H9 (cell line): ENCODE results near the gene CFHR5. TPM values are rescaled to one million over a fixed set of nuclear protein-coding genes. Genes with fewer than 3 reads are reported as not detected.

Experiments used
- DNase-seq: peaks from one replicate; pipeline ENCODE4 v3.0.0-alpha.2; 2017
- H2AFZ ChIP-seq: one replicate; pipeline ENCODE4 v1.6.1; 2013; ENCODE audit warnings: mild to moderate bottlenecking, low read length, control low read depth, moderate library complexity
- H2AK5ac ChIP-seq: 2 replicates; pipeline ENCODE4 v1.6.1; 2013; ENCODE audit warnings: low read length, control low read depth, mixed read lengths; ENCODE audit not compliant: insufficient read length
- H2BK120ac ChIP-seq: one replicate; pipeline ENCODE4 v1.6.1; 2013; ENCODE audit warnings: low read depth, mild to moderate bottlenecking, low read length, control low read depth, inconsistent platforms; ENCODE audit not compliant: poor library complexity, severe bottlenecking
- H2BK12ac ChIP-seq: 2 replicates; pipeline ENCODE4 v1.6.1; 2013; ENCODE audit warnings: low read length, control low read depth, mixed read lengths, low read depth; ENCODE audit not compliant: insufficient read length
- H2BK15ac ChIP-seq: 2 replicates; pipeline ENCODE4 v1.6.1; 2013; ENCODE audit warnings: low read depth, low read length, control low read depth
- H2BK20ac ChIP-seq: one replicate; pipeline ENCODE4 v1.6.1; 2013; ENCODE audit warnings: low read depth, mild to moderate bottlenecking, low read length, control low read depth, inconsistent platforms; ENCODE audit not compliant: poor library complexity, severe bottlenecking
- H2BK5ac ChIP-seq: 2 replicates; pipeline ENCODE4 v1.6.1; 2013; ENCODE audit warnings: low read length, control low read depth, mixed read lengths; ENCODE audit not compliant: insufficient read length
- H3K14ac ChIP-seq: 2 replicates; pipeline ENCODE4 v1.6.1; 2013; ENCODE audit warnings: low read length, control low read depth; ENCODE audit not compliant: insufficient read depth
- H3K18ac ChIP-seq: 2 replicates; pipeline ENCODE4 v1.6.1; 2013; ENCODE audit warnings: low read depth, mild to moderate bottlenecking, mixed read lengths, low read length, control low read depth; ENCODE audit not compliant: insufficient read length
- H3K23ac ChIP-seq: 2 replicates; pipeline ENCODE4 v1.6.1; 2013; ENCODE audit warnings: low read length, control low read depth, mixed read lengths, low read depth; ENCODE audit not compliant: insufficient read length
- H3K23me2 ChIP-seq: 2 replicates; pipeline ENCODE4 v1.6.1; 2013; ENCODE audit warnings: low read depth, mild to moderate bottlenecking, mixed read lengths, low read length, control low read depth; ENCODE audit not compliant: insufficient read length, poor library complexity, severe bottlenecking
- H3K27ac ChIP-seq: 2 replicates; pipeline ENCODE4 v1.5.1; 2013; ENCODE audit warnings: low read length, control low read depth, mixed read lengths, low read depth; ENCODE audit not compliant: insufficient read length
- H3K27me3 ChIP-seq: 2 replicates; pipeline ENCODE4 v1.6.1; 2013; ENCODE audit warnings: low read length, control low read depth, inconsistent platforms; ENCODE audit not compliant: insufficient read depth
- H3K4ac ChIP-seq: 2 replicates; pipeline ENCODE4 v1.6.1; 2013; ENCODE audit warnings: low read depth, mild to moderate bottlenecking, control low read depth, inconsistent platforms, low read length, moderate library complexity
- H3K4me1 ChIP-seq: 2 replicates; pipeline ENCODE4 v1.6.1; 2013; ENCODE audit warnings: low read length, control low read depth, inconsistent platforms; ENCODE audit not compliant: insufficient read depth
- H3K4me2 ChIP-seq: 2 replicates; pipeline ENCODE4 v1.6.1; 2013; ENCODE audit warnings: low read length, control low read depth, mixed read lengths; ENCODE audit not compliant: insufficient read length, insufficient read depth
- H3K56ac ChIP-seq: 2 replicates; pipeline ENCODE4 v1.6.1; 2013; ENCODE audit warnings: low read depth, mild to moderate bottlenecking, mixed read lengths, low read length, control low read depth; ENCODE audit not compliant: insufficient read length
- H3K79me1 ChIP-seq: 2 replicates; pipeline ENCODE4 v1.6.1; 2013; ENCODE audit warnings: low read depth, mild to moderate bottlenecking, moderate library complexity, low read length, control low read depth, inconsistent platforms; ENCODE audit not compliant: insufficient read depth, poor library complexity, severe bottlenecking
- H3K79me2 ChIP-seq: 2 replicates; pipeline ENCODE4 v1.6.1; 2013; ENCODE audit warnings: low read length, control low read depth, inconsistent platforms; ENCODE audit not compliant: insufficient read depth
- H3K9ac ChIP-seq: 2 replicates; pipeline ENCODE4 v1.6.1; 2013; ENCODE audit warnings: low read length, control low read depth, mixed read lengths; ENCODE audit not compliant: insufficient read length; ENCODE audit errors: extremely low read depth
- H3K9me3 ChIP-seq: one replicate; pipeline ENCODE4 v1.6.1; 2013; ENCODE audit warnings: low read depth, low read length, inconsistent platforms; ENCODE audit not compliant: control insufficient read depth
- H3T11ph ChIP-seq: one replicate; pipeline ENCODE4 v1.6.1; 2013; ENCODE audit warnings: mild to moderate bottlenecking, low read length, control low read depth, inconsistent platforms
- H4K20me1 ChIP-seq: one replicate; pipeline ENCODE4 v1.6.1; 2013; ENCODE audit not compliant: control insufficient read depth, insufficient read length, insufficient read depth
- H4K5ac ChIP-seq: 2 replicates; pipeline ENCODE4 v1.6.1; 2013; ENCODE audit warnings: low read depth, mild to moderate bottlenecking, mixed read lengths, low read length, control low read depth; ENCODE audit not compliant: insufficient read length
- H4K8ac ChIP-seq: replicated peaks from 2 replicates; pipeline ENCODE4 v1.6.1; 2013; ENCODE audit warnings: low read length, control low read depth, mixed read lengths, low read depth; ENCODE audit not compliant: insufficient read length
- H4K91ac ChIP-seq: 2 replicates; pipeline ENCODE4 v1.6.1; 2013; ENCODE audit warnings: low read depth, mild to moderate bottlenecking, moderate library complexity, mixed read lengths, low read length, control low read depth; ENCODE audit not compliant: insufficient read length
- H3K27ac Mint-ChIP-seq, 3 experiments: 2 replicates in 2 of 3; 3 replicates in 1 of 3; pipeline ENCODE4 v1.8.0; 2020 to 2021; ENCODE audit warnings: mixed read lengths in 3 of 3, mild to moderate bottlenecking in 1 of 3, moderate library complexity in 1 of 3
- H3K27me3 Mint-ChIP-seq: 2 replicates; pipeline ENCODE4 v1.8.0; 2021; ENCODE audit warnings: low read depth, mild to moderate bottlenecking, moderate library complexity, mixed read lengths
- H3K36me3 Mint-ChIP-seq, 3 experiments: 2 replicates in 2 of 3; 3 replicates in 1 of 3; pipeline ENCODE4 v1.8.0; 2020 to 2021; ENCODE audit warnings: low read depth in 3 of 3, mixed read lengths in 3 of 3; ENCODE audit not compliant: insufficient read depth in 1 of 3
- H3K4me1 Mint-ChIP-seq, 2 experiments: 2 replicates each; pipeline ENCODE4 v1.8.0; 2020; ENCODE audit warnings: mixed read lengths in 2 of 2
- H3K4me3 Mint-ChIP-seq, 2 experiments: 2 replicates in 1 of 2; 3 replicates in 1 of 2; pipeline ENCODE4 v1.8.0; 2020 to 2021; ENCODE audit warnings: mild to moderate bottlenecking in 2 of 2, mixed read lengths in 2 of 2, moderate library complexity in 1 of 2
- H3K9me3 Mint-ChIP-seq, 2 experiments: 2 replicates in 1 of 2; 3 replicates in 1 of 2; pipeline ENCODE4 v1.8.0; 2020; ENCODE audit warnings: mild to moderate bottlenecking in 2 of 2, mixed read lengths in 2 of 2, moderate library complexity in 1 of 2
- WGBS: extraction: QIAGEN DNeasy Blood & Tissue Kit; methylation state at CpG from one replicate; pipeline ENCODE4 v1.1.7; 2013; ENCODE audit warnings: missing lambda C conversion rate, low lambda C conversion rate, mixed read lengths; ENCODE audit not compliant: insufficient read length; ENCODE audit errors: extremely low coverage; 5-methylcytosine and 5-hydroxymethylcytosine counted together
- total RNA-seq: library from RNA; stranded (reverse); gene quantifications from 2 replicates; pipeline ENCODE4 v1.2.1, GENCODE V29; 2021
- TF ChIP-seq, protein P1 (sequence below): fragments of 200-600 bp; sonication (generic); conservative IDR thresholded peaks from 3 replicates; pipeline ENCODE4 v1.8.0; 2021; ENCODE audit warnings: antibody characterized with exemption, mild to moderate bottlenecking

Gene CFHR5
- total RNA-seq, 1 experiment from 2014 or later = not detected

DNA sequence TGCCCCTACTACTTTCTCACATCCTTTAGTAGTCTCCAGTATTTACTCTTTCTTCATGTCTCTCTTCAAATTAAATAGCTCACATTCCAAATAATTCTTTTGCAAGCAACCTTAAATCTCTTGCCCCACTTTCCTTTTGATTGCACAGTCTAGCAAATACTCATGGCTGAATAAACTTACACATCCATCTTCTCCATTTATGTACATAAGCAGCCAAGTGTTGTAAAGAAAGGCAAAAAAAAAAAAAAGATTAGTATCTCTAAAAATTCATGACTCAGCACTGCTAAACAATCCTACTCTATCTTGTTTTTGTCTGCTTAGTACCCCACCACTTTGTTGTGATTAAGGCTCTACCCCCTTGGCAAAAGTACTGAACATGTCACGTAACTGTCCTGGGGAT is 47.1 kb downstream of the CFHR5 start:
- TF ChIP-seq, protein P1, sequence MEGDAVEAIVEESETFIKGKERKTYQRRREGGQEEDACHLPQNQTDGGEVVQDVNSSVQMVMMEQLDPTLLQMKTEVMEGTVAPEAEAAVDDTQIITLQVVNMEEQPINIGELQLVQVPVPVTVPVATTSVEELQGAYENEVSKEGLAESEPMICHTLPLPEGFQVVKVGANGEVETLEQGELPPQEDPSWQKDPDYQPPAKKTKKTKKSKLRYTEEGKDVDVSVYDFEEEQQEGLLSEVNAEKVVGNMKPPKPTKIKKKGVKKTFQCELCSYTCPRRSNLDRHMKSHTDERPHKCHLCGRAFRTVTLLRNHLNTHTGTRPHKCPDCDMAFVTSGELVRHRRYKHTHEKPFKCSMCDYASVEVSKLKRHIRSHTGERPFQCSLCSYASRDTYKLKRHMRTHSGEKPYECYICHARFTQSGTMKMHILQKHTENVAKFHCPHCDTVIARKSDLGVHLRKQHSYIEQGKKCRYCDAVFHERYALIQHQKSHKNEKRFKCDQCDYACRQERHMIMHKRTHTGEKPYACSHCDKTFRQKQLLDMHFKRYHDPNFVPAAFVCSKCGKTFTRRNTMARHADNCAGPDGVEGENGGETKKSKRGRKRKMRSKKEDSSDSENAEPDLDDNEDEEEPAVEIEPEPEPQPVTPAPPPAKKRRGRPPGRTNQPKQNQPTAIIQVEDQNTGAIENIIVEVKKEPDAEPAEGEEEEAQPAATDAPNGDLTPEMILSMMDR = no peak
- no peak overlapping the region for H3K56ac ChIP-seq
- no peak overlapping the region for H3K23ac ChIP-seq
- no peaks in the 10 kb centered on the region for H3K27me3 ChIP-seq
- H3K18ac ChIP-seq = no peak overlapping the region
- no peaks in the 10 kb centered on the region for H3K9me3 ChIP-seq
- H3K27me3 Mint-ChIP-seq = no peaks in the 10 kb centered on the region
- H3K4me1 ChIP-seq = no peaks in the 10 kb centered on the region
- no peak overlapping the region for H2BK15ac ChIP-seq
- H2BK120ac ChIP-seq = no peak overlapping the region
- H3K4me2 ChIP-seq = no peak overlapping the region
- H3K9me3 Mint-ChIP-seq = peaks cover 0 to 6% of the 10 kb centered on the region in 2 experiments; a peak in 2 of 5 replicates
- no peak overlapping the region for H3K9ac ChIP-seq
- H2AK5ac ChIP-seq = no peak overlapping the region
- H3T11ph ChIP-seq = no peak overlapping the region
- H3K4me1 Mint-ChIP-seq = peaks cover 12 to 13% of the 10 kb centered on the region in 2 experiments
- H3K79me2 ChIP-seq = no peaks in the 10 kb centered on the region
- H4K5ac ChIP-seq = no peak overlapping the region
- H3K4me3 Mint-ChIP-seq = no peak overlapping the region
- no peak overlapping the region for H2BK12ac ChIP-seq
- H2BK20ac ChIP-seq = no peak overlapping the region
- no peak overlapping the region for H2BK5ac ChIP-seq
- DNase-seq = no peak
- no CpG with 5 or more reads among the region's 1 CpG for WGBS
- H3K27ac Mint-ChIP-seq = no peak overlapping the region
- H4K20me1 ChIP-seq = no peaks in the 10 kb centered on the region
- no peak overlapping the region for H2AFZ ChIP-seq
- H3K4ac ChIP-seq = no peak overlapping the region
- H3K27ac ChIP-seq = no peak overlapping the region
- no peaks in the 10 kb centered on the region for H3K79me1 ChIP-seq
- no peak overlapping the region for H3K14ac ChIP-seq
- H4K8ac ChIP-seq = no peak overlapping the region
- no peaks in the 10 kb centered on the region for H3K23me2 ChIP-seq
- no peak overlapping the region for H4K91ac ChIP-seq
- no peaks in the 10 kb centered on the region; a peak in 3 of 7 replicates for H3K36me3 Mint-ChIP-seq
